HCT116 (cell line): ENCODE data around the gene KCNB1.

Experiments used
- CTCF ChIP-seq, 3 experiments: fragments of 200-600 bp in 1 of 3; sonication (generic) in 1 of 3; IDR thresholded peaks in 2 of 3; conservative IDR thresholded peaks in 1 of 3; 2 replicates each; pipeline ENCODE4 v1.5.1; 2012 to 2017; ENCODE audit warnings: low read depth in 2 of 3, low read length in 2 of 3, antibody characterized with exemption in 1 of 3, borderline replicate concordance in 1 of 3, control low read depth in 1 of 3, mild to moderate bottlenecking in 1 of 3, mixed read lengths in 1 of 3, mixed run types in 1 of 3, moderate library complexity in 1 of 3; ENCODE audit not compliant: insufficient read depth in 1 of 3
- EZH2 ChIP-seq: fragments of 200-600 bp; sonication (generic); IDR thresholded peaks from 2 replicates; pipeline ENCODE4 v1.6.1; 2017; ENCODE audit warnings: antibody characterized with exemption, mixed run types
- MAX ChIP-seq: IDR thresholded peaks from 2 replicates; pipeline ENCODE4 v1.6.1; 2012
- POLR2A ChIP-seq: IDR thresholded peaks from 2 replicates; pipeline ENCODE4 v1.7.0; 2011; ENCODE audit warnings: borderline replicate concordance; ENCODE audit not compliant: insufficient read depth, insufficient read length; ENCODE audit errors: extremely low read depth
- POLR2AphosphoS5 ChIP-seq: IDR thresholded peaks from 2 replicates; pipeline ENCODE4 v1.6.1; 2011; ENCODE audit warnings: mild to moderate bottlenecking, low read depth, low read length, moderate library complexity
- RAD21 ChIP-seq: IDR thresholded peaks from 2 replicates; pipeline ENCODE4 v1.6.1; 2012; ENCODE audit warnings: low read depth, mild to moderate bottlenecking
- REST ChIP-seq: IDR thresholded peaks from 2 replicates; pipeline ENCODE4 v1.6.1; 2012; ENCODE audit warnings: low read depth
- SIN3A ChIP-seq: IDR thresholded peaks from 2 replicates; pipeline ENCODE4 v1.6.1; 2012; ENCODE audit warnings: low read depth
- SP1 ChIP-seq: IDR thresholded peaks from 2 replicates; pipeline ENCODE4 v1.6.1; 2012; ENCODE audit warnings: low read depth
- TCF7L2 ChIP-seq: IDR thresholded peaks from 2 replicates; pipeline ENCODE4 v1.7.0; 2011; ENCODE audit warnings: borderline replicate concordance, inconsistent platforms; ENCODE audit not compliant: insufficient read depth, insufficient read length; ENCODE audit errors: extremely low read depth
- ZFX ChIP-seq: fragments of 450-650 bp; IDR thresholded peaks from 2 replicates; pipeline ENCODE4 v1.6.1; 2017
- TF ChIP-seq, protein P1 (sequence below): IDR thresholded peaks from 2 replicates; pipeline ENCODE4 v1.6.1; 2012

GRCh38 chr20:49516916-49517804, 34.7 kb upstream of the KCNB1 start:
- no peak for TF ChIP-seq MAX
- no peak for TF ChIP-seq EZH2
- TF ChIP-seq CTCF (IDR thresholded peaks at IDR 0.05 in 2 of 3, conservative IDR thresholded peaks at IDR 0.05 in 1 of 3; ENCODE audit: borderline replicate concordance in 1 of 3, insufficient read depth in 1 of 3, low read depth in 2 of 3, low read length in 2 of 3) = no peak
- TF ChIP-seq POLR2AphosphoS5 = no peak
- TF ChIP-seq TCF7L2 = no peak
- no peak for TF ChIP-seq POLR2A
- TF ChIP-seq, protein P1, sequence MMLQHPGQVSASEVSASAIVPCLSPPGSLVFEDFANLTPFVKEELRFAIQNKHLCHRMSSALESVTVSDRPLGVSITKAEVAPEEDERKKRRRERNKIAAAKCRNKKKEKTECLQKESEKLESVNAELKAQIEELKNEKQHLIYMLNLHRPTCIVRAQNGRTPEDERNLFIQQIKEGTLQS = no peak
- no peak for TF ChIP-seq REST
- TF ChIP-seq SIN3A = no peak
- TF ChIP-seq ZFX = no peak
- TF ChIP-seq RAD21 = no peak
- no peak for TF ChIP-seq SP1
